PC-9 (cell line): ENCODE measurements around the gene IGFBP2. TPM values are rescaled to one million over a fixed set of nuclear protein-coding genes. Genes with fewer than 3 reads are reported as not detected.

Experiments used
- BruUV-seq: library from RNA; stranded (reverse); fragments of 400-500 nt; replicated peaks from 2 replicates; lab custom pipeline; 2021; lab: Mats Ljungman, UMichigan
- CTCF ChIA-PET: fragments of 300-600 bp; sonication (Branson Sonifier 250); formaldehyde crosslinking; loops from one replicate; lab custom pipeline; 2022; ENCODE audit warnings: antibody characterized with exemption; lab: Charles Lee
- POLR2A ChIA-PET: fragments of 300-600 bp; sonication (Branson Sonifier 250); formaldehyde crosslinking; loops from one replicate; lab custom pipeline; 2022; ENCODE audit warnings: antibody characterized with exemption; ENCODE audit not compliant: unreplicated experiment; lab: Charles Lee
- DNase-seq, 2 experiments: peaks; one replicate each; pipeline versions ENCODE4 v3.0.0 to v3.0.0-alpha.2; 2015 to 2022; ENCODE audit warnings: mixed read lengths in 1 of 2
- H2AFZ ChIP-seq: fragments of 200-600 bp; sonication (generic); 2 replicates; pipeline ENCODE4 v1.8.1; 2017; ENCODE audit warnings: antibody characterized with exemption
- H3F3A ChIP-seq: fragments of 200-600 bp; sonication (generic); 2 replicates; pipeline ENCODE4 v1.8.1; 2017; ENCODE audit warnings: antibody characterized with exemption, mild to moderate bottlenecking, low read depth; ENCODE audit not compliant: insufficient read depth
- H3K27ac ChIP-seq: fragments of 200-600 bp; sonication (generic); 2 replicates; pipeline ENCODE4 v1.6.1; 2016; ENCODE audit warnings: mixed run types
- H3K27me3 ChIP-seq: fragments of 200-600 bp; sonication (generic); 2 replicates; pipeline ENCODE4 v1.6.1; 2016; ENCODE audit warnings: low read depth, mixed run types; ENCODE audit not compliant: insufficient read depth
- H3K36me3 ChIP-seq: fragments of 200-600 bp; sonication (generic); 2 replicates; pipeline ENCODE4 v1.6.1; 2016; ENCODE audit warnings: low read depth, mixed run types
- H3K4me1 ChIP-seq: fragments of 200-600 bp; sonication (generic); replicated peaks from 2 replicates; pipeline ENCODE4 v1.6.1; 2016; ENCODE audit warnings: mixed run types; ENCODE audit not compliant: insufficient read depth
- H3K4me2 ChIP-seq: fragments of 200-600 bp; sonication (generic); 2 replicates; pipeline ENCODE4 v1.6.1; 2017; ENCODE audit warnings: mixed run types
- H3K4me3 ChIP-seq: fragments of 200-600 bp; sonication (generic); 2 replicates; pipeline ENCODE4 v1.6.1; 2016; ENCODE audit warnings: mixed run types
- H3K79me2 ChIP-seq: fragments of 200-600 bp; sonication (generic); 2 replicates; pipeline ENCODE4 v1.6.1; 2017; ENCODE audit warnings: low read depth, mixed run types
- H3K9me2 ChIP-seq: fragments of 200-600 bp; sonication (generic); 2 replicates; pipeline ENCODE4 v1.8.1; 2017; ENCODE audit warnings: mild to moderate bottlenecking; ENCODE audit not compliant: insufficient read depth
- H3K9me3 ChIP-seq: fragments of 200-600 bp; sonication (generic); 2 replicates; pipeline ENCODE4 v1.8.1; 2016; ENCODE audit warnings: low read depth; ENCODE audit not compliant: insufficient read depth
- H4K20me1 ChIP-seq: fragments of 200-600 bp; sonication (generic); 2 replicates; pipeline ENCODE4 v1.8.1; 2017; ENCODE audit not compliant: insufficient read depth
- CTCF ChIP-seq: fragments of 200-600 bp; sonication (generic); conservative IDR thresholded peaks from 2 replicates; pipeline ENCODE4 v1.6.1; 2017; ENCODE audit warnings: mixed run types, antibody characterized with exemption, mild to moderate bottlenecking, moderate library complexity
- EZH2 ChIP-seq: fragments of 200-600 bp; sonication (generic); IDR thresholded peaks from 2 replicates; pipeline ENCODE4 v1.8.0; 2017; ENCODE audit warnings: antibody characterized with exemption, low read depth
- intact Hi-C: fragments of 100-400 bp; cut with micrococcal nuclease; formaldehyde crosslinking; loops from one replicate; pipeline ENCODE4 v1.10.0; 2022; ENCODE audit not compliant: unreplicated experiment
- total RNA-seq: library from RNA; stranded (reverse); gene quantifications from 2 replicates; pipeline ENCODE4 v1.2.3, GENCODE V29; 2021

IGFBP2 gene
- total RNA-seq, 1 experiment from 2014 or later = 106 TPM

GRCh38 chr2:216650626-216651257 is 17.5 kb downstream of the IGFBP2 start:
- H4K20me1 ChIP-seq = no peaks in the 10 kb centered on the region
- ChIA-PET CTCF (no interaction called here), POLR2A (interaction anchor here (1.0 kb wide), 1 partner anchor 152 kb away, joined by 5 read pairs; the partner anchor contains the start of gene RPL37A)
- H3K79me2 ChIP-seq = no peaks in the 10 kb centered on the region
- no peak overlapping the region for H2AFZ ChIP-seq
- H3K36me3 ChIP-seq = no peaks in the 10 kb centered on the region
- BruUV-seq = no TSS peak
- peaks cover 14% of the 10 kb centered on the region; the same call in 1 of the 2 replicates for H3F3A ChIP-seq
- H3K9me2 ChIP-seq = no peaks in the 10 kb centered on the region
- no peak overlapping the region for H3K27ac ChIP-seq
- H3K27me3 ChIP-seq = no peaks in the 10 kb centered on the region
- peaks cover 26% of the 10 kb centered on the region for H3K4me1 ChIP-seq
- TF ChIP-seq EZH2 (no peak), CTCF (no peak)
- DNase-seq = no peak
- H3K9me3 ChIP-seq = no peaks in the 10 kb centered on the region
- intact Hi-C loops = no loop called here
- no peak overlapping the region for H3K4me2 ChIP-seq
- H3K4me3 ChIP-seq = no peak overlapping the region

GRCh38 chr2:216651351-216651881 is 18.2 kb downstream of the IGFBP2 start:
- CTCF ChIA-PET = no interaction called here
- no peak overlapping the region for H3K4me2 ChIP-seq
- no TSS peak for BruUV-seq
- no peaks in the 10 kb centered on the region; the same call in 1 of the 2 replicates for H3K79me2 ChIP-seq
- H3K4me3 ChIP-seq = no peak overlapping the region
- no peaks in the 10 kb centered on the region for H3K9me3 ChIP-seq
- no peaks in the 10 kb centered on the region for H4K20me1 ChIP-seq
- intact Hi-C loops = no loop called here
- no peak for DNase-seq
- no peaks in the 10 kb centered on the region for H3K36me3 ChIP-seq
- no peaks in the 10 kb centered on the region for H3K27me3 ChIP-seq
- peak overlapping the region; percentile 45; the same call in 1 of the 2 replicates for H3K27ac ChIP-seq
- H2AFZ ChIP-seq = no peak overlapping the region
- no peaks in the 10 kb centered on the region for H3K9me2 ChIP-seq
- POLR2A ChIA-PET = interaction anchor here (1.0 kb wide), 1 partner anchor 153 kb away, joined by 5 read pairs; the partner anchor contains the start of gene RPL37A
- peaks cover 14% of the 10 kb centered on the region; the same call in 1 of the 2 replicates for H3F3A ChIP-seq
- peaks cover 26% of the 10 kb centered on the region for H3K4me1 ChIP-seq
- TF ChIP-seq EZH2 (no peak), CTCF (no peak)

GRCh38 chr2:216652566-216652965 is 19.3 kb downstream of the IGFBP2 start:
- ChIA-PET CTCF (interaction anchor here (0.6 kb wide), 2 partner anchors 37 to 815 kb away, joined by 5 read pairs; no protein-coding TSS in a partner anchor), POLR2A (interaction anchor here (0.6 to 0.7 kb wide), 2 partner anchors 130 to 154 kb away, joined by 4 to 5 read pairs; partner anchors contain the start of gene RPL37A)
- peak in 1 of 2 experiments; percentile 45 for DNase-seq
- H3K4me2 ChIP-seq = peak overlapping the region; percentile 43
- no peaks in the 10 kb centered on the region for H3K9me2 ChIP-seq
- H2AFZ ChIP-seq = 0 out of 2 replicates have a peak overlapping the region, but pooled peaks have one; percentile 6
- H3K4me1 ChIP-seq = peaks cover 26% of the 10 kb centered on the region
- no peaks in the 10 kb centered on the region for H3K36me3 ChIP-seq
- intact Hi-C loops = no loop called here
- peaks cover 14% of the 10 kb centered on the region; the same call in 1 of the 2 replicates for H3F3A ChIP-seq
- H3K9me3 ChIP-seq = no peaks in the 10 kb centered on the region
- no peak for TF ChIP-seq EZH2
- no peak for TF ChIP-seq CTCF
- BruUV-seq = no TSS peak
- no peaks in the 10 kb centered on the region; the same call in 1 of the 2 replicates for H3K79me2 ChIP-seq
- peak overlapping the region; percentile 45 for H3K27ac ChIP-seq
- H3K4me3 ChIP-seq = no peak overlapping the region
- no peaks in the 10 kb centered on the region for H3K27me3 ChIP-seq
- no peaks in the 10 kb centered on the region for H4K20me1 ChIP-seq
